DOHH2 (cell line): ENCODE data around the gene GDF2.

ENCODE experiments used
- H3F3A ChIP-seq: fragments of 200-600 bp; sonication (generic), shearing (Covaris generic); 2 replicates; pipeline ENCODE4 v1.6.0; 2016; ENCODE audit warnings: antibody characterized with exemption, mild to moderate bottlenecking; ENCODE audit not compliant: control insufficient read depth, insufficient read depth
- H3K27ac ChIP-seq: fragments of 200-600 bp; sonication (generic); 2 replicates; pipeline ENCODE4 v1.5.1; 2014; ENCODE audit warnings: low read depth, mild to moderate bottlenecking, low read length, moderate library complexity
- H3K27me3 ChIP-seq: fragments of 200-600 bp; sonication (generic); 2 replicates; pipeline ENCODE4 v1.6.1; 2014; ENCODE audit warnings: mild to moderate bottlenecking, low read length, mixed read lengths; ENCODE audit not compliant: control insufficient read depth
- H3K36me3 ChIP-seq: fragments of 200-600 bp; sonication (generic); 2 replicates; pipeline ENCODE4 v1.6.1; 2014; ENCODE audit warnings: mild to moderate bottlenecking, low read length, moderate library complexity, mixed read lengths; ENCODE audit not compliant: control insufficient read depth
- H3K4me1 ChIP-seq: fragments of 200-600 bp; sonication (generic); 2 replicates; pipeline ENCODE4 v1.6.1; 2014; ENCODE audit warnings: mild to moderate bottlenecking, low read length, mixed read lengths; ENCODE audit not compliant: control insufficient read depth
- H3K4me2 ChIP-seq: fragments of 200-600 bp; sonication (generic); 2 replicates; pipeline ENCODE4 v1.6.0; 2014; ENCODE audit warnings: mild to moderate bottlenecking, low read length, moderate library complexity
- H3K4me3 ChIP-seq: fragments of 200-600 bp; sonication (generic); 2 replicates; pipeline ENCODE4 v1.5.1; 2014; ENCODE audit warnings: mild to moderate bottlenecking, low read length, mixed read lengths
- H3K79me2 ChIP-seq: fragments of 200-600 bp; sonication (generic); 2 replicates; pipeline ENCODE4 v1.6.1; 2014; ENCODE audit warnings: mild to moderate bottlenecking, low read length, mixed read lengths; ENCODE audit not compliant: control insufficient read depth
- H3K9me2 ChIP-seq: fragments of 200-600 bp; sonication (generic); replicated peaks from 2 replicates; pipeline ENCODE4 v1.6.1; 2014; ENCODE audit warnings: mild to moderate bottlenecking, low read length, mixed read lengths; ENCODE audit not compliant: control insufficient read depth
- H3K9me3 ChIP-seq: fragments of 200-600 bp; sonication (generic); 2 replicates; pipeline ENCODE4 v1.6.1; 2014; ENCODE audit warnings: antibody characterized with exemption, low read length, mixed read lengths; ENCODE audit not compliant: control insufficient read depth, insufficient read depth
- H4K20me1 ChIP-seq: fragments of 200-600 bp; sonication (generic); 2 replicates; pipeline ENCODE4 v1.6.0; 2014; ENCODE audit warnings: low read depth, mild to moderate bottlenecking, antibody characterized with exemption, low read length, moderate library complexity; ENCODE audit not compliant: control insufficient read depth, insufficient read depth
- CTCF ChIP-seq: fragments of 200-600 bp; sonication (generic); IDR thresholded peaks from one replicate; pipeline ENCODE4 v1.5.1; 2014; ENCODE audit warnings: antibody characterized with exemption, mild to moderate bottlenecking, low read depth, low read length; ENCODE audit not compliant: poor library complexity, severe bottlenecking
- EZH2phosphoT487 ChIP-seq: fragments of 200-600 bp; sonication (generic); IDR thresholded peaks from 2 replicates; pipeline ENCODE4 v1.6.1; 2017; ENCODE audit warnings: borderline replicate concordance, mild to moderate bottlenecking, antibody characterized with exemption, low read length, moderate library complexity, mixed read lengths

The GDF2 gene

GRCh38 chr10:47289921-47290320 lies 32.3 kb upstream of the GDF2 start:
- Histone ChIP-seq H3K4me2 (no peak overlapping the region), H4K20me1 (0 out of 2 replicates have a peak, but pooled peaks cover 2% of the 10 kb centered on the region), H3K27ac (no peak overlapping the region), H3K36me3 (no peaks in the 10 kb centered on the region), H3F3A (no peaks in the 10 kb centered on the region), H3K9me3 (peaks cover 2% of the 10 kb centered on the region; the same call in 1 of the 2 replicates), H3K4me1 (peaks cover 14% of the 10 kb centered on the region), H3K9me2 (no peaks in the 10 kb centered on the region), H3K79me2 (no peaks in the 10 kb centered on the region), H3K4me3 (no peak overlapping the region), H3K27me3 (no peaks in the 10 kb centered on the region; the same call in 1 of the 2 replicates)
- TF ChIP-seq EZH2phosphoT487 (no peak), CTCF (no peak)

- peaks cover 1% of the 10 kb centered on the region; the same call in 1 of the 2 replicates for H3K9me3 ChIP-seq
- no peaks in the 10 kb centered on the region for H3K79me2 ChIP-seq
- H3K9me2 ChIP-seq = no peaks in the 10 kb centered on the region
- peaks cover 14% of the 10 kb centered on the region for H3K4me1 ChIP-seq
- no peaks in the 10 kb centered on the region for H3F3A ChIP-seq
- no peak overlapping the region for H3K4me3 ChIP-seq
- TF ChIP-seq CTCF (no peak), EZH2phosphoT487 (no peak)
- no peak overlapping the region for H3K4me2 ChIP-seq
- H4K20me1 ChIP-seq = 0 out of 2 replicates have a peak, but pooled peaks cover 2% of the 10 kb centered on the region
- no peak overlapping the region for H3K27ac ChIP-seq
- H3K27me3 ChIP-seq = no peaks in the 10 kb centered on the region; the same call in 1 of the 2 replicates
- H3K36me3 ChIP-seq = no peaks in the 10 kb centered on the region
These were observed 31.9 kb upstream of the GDF2 start for GRCh38 chr10:47290338-47290737.

- H3K4me2 ChIP-seq = no peak overlapping the region
- no peak overlapping the region for H3K4me3 ChIP-seq
- no peaks in the 10 kb centered on the region for H3K79me2 ChIP-seq
- H3K9me2 ChIP-seq = no peaks in the 10 kb centered on the region
- no peaks in the 10 kb centered on the region for H3K9me3 ChIP-seq
- H3F3A ChIP-seq = no peaks in the 10 kb centered on the region
- H3K36me3 ChIP-seq = no peaks in the 10 kb centered on the region
- H3K27ac ChIP-seq = no peak overlapping the region
- H3K4me1 ChIP-seq = peaks cover 2% of the 10 kb centered on the region
- peaks cover 2% of the 10 kb centered on the region; the same call in 1 of the 2 replicates for H3K27me3 ChIP-seq
- TF ChIP-seq EZH2phosphoT487 (no peak), CTCF (no peak)
- H4K20me1 ChIP-seq = 0 out of 2 replicates have a peak, but pooled peaks cover 2% of the 10 kb centered on the region
These were observed 30.6 kb upstream of the GDF2 start for GRCh38 chr10:47291682-47292081.
